ENCODE measurements around the gene RALGAPA2. TPM values are rescaled to one million over a fixed set of nuclear protein-coding genes. Genes with fewer than 3 reads are reported as not detected.

RALGAPA2 gene
- total and polyA plus RNA-seq, 2 of the 13 experiments (the other 11 are each of a cell fraction or from before 2014, with no cell fraction given) = 13.8 to 17.7 TPM

DNA sequence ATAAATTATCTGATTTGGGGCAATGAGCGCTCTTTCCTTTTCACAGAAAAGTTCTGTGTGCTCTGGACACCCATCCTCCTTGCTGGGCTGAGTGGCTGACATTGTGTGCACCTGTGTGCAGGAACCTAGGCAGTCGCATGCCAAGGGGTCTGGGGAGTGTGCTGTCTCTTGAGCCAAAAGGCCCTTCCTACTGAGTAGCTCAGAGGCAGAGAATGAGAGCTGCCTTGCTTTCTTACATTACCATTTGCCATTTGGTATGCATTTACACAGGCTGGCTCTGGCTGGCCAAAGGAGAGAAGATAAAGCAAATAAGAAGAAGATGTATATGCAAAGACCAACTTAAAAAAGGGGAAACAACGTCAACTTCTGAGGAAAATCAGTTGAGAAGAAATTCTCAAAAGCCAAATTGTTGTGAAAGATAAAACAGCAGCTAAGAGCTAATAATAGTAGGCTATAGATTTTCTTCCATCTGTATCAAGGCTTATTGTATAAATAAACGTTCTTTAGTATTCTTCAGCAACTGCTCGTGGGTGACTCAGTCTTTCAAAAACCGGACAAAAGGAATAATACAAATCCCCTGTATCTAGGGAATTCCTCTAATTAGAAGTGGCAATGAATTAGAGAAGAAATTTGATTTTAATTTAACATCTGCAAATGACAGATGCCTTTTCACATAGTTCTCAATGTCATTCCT lies 222.6 kb downstream of the RALGAPA2 start (continued):
- TF ChIP-seq, protein P1, sequence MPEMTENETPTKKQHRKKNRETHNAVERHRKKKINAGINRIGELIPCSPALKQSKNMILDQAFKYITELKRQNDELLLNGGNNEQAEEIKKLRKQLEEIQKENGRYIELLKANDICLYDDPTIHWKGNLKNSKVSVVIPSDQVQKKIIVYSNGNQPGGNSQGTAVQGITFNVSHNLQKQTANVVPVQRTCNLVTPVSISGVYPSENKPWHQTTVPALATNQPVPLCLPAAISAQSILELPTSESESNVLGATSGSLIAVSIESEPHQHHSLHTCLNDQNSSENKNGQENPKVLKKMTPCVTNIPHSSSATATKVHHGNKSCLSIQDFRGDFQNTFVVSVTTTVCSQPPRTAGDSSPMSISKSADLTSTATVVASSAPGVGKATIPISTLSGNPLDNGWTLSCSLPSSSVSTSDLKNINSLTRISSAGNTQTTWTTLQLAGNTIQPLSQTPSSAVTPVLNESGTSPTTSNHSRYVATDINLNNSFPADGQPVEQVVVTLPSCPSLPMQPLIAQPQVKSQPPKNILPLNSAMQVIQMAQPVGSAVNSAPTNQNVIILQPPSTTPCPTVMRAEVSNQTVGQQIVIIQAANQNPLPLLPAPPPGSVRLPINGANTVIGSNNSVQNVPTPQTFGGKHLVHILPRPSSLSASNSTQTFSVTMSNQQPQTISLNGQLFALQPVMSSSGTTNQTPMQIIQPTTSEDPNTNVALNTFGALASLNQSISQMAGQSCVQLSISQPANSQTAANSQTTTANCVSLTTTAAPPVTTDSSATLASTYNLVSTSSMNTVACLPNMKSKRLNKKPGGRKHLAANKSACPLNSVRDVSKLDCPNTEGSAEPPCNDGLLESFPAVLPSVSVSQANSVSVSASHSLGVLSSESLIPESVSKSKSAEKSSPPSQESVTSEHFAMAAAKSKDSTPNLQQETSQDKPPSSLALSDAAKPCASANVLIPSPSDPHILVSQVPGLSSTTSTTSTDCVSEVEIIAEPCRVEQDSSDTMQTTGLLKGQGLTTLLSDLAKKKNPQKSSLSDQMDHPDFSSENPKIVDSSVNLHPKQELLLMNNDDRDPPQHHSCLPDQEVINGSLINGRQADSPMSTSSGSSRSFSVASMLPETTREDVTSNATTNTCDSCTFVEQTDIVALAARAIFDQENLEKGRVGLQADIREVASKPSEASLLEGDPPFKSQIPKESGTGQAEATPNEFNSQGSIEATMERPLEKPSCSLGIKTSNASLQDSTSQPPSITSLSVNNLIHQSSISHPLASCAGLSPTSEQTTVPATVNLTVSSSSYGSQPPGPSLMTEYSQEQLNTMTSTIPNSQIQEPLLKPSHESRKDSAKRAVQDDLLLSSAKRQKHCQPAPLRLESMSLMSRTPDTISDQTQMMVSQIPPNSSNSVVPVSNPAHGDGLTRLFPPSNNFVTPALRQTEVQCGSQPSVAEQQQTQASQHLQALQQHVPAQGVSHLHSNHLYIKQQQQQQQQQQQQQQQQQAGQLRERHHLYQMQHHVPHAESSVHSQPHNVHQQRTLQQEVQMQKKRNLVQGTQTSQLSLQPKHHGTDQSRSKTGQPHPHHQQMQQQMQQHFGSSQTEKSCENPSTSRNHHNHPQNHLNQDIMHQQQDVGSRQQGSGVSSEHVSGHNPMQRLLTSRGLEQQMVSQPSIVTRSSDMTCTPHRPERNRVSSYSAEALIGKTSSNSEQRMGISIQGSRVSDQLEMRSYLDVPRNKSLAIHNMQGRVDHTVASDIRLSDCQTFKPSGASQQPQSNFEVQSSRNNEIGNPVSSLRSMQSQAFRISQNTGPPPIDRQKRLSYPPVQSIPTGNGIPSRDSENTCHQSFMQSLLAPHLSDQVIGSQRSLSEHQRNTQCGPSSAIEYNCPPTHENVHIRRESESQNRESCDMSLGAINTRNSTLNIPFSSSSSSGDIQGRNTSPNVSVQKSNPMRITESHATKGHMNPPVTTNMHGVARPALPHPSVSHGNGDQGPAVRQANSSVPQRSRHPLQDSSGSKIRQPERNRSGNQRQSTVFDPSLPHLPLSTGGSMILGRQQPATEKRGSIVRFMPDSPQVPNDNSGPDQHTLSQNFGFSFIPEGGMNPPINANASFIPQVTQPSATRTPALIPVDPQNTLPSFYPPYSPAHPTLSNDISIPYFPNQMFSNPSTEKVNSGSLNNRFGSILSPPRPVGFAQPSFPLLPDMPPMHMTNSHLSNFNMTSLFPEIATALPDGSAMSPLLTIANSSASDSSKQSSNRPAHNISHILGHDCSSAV (CRISPR knock-in tag; IDR thresholded peaks at IDR 0.05; ENCODE audit: borderline replicate concordance) = no peak
- no peak for TF ChIP-seq ZNF253 (CRISPR knock-in tag; IDR thresholded peaks at IDR 0.05; ENCODE audit: borderline replicate concordance)

DNA sequence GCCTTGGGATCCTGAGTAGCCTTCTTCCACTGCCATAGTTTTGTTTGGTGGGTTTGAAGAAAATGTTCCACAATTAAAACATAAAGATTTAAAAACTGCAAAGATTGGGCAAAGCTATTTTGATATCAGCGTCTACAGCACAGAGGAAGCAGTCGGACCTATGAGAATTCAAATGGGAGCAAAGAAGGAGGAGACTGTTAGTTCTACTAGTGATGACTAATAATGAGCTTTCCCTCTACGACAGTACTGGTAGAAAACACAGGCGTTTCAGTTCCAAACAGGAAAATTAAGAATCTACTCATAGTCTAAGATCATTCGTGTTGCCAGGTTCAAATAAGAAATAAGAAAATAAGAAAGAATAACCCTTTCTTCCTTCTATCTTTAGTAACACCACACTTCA lies 223.4 kb downstream of the RALGAPA2 start:
- ChIA-PET CTCF (ENCODE audit: low intra/inter-chr PET ratio, low total read pairs) (no interaction called here), POLR2A (no interaction called here)
- FAIRE-seq = no peak
- no peaks in the 10 kb centered on the region for H3K79me2 ChIP-seq (ENCODE audit: insufficient read depth, low read length)
- no peak overlapping the region for H3K27ac ChIP-seq (ENCODE audit: extremely low read length, insufficient read depth, low read length)
- intact Hi-C loops (cut with micrococcal nuclease; ENCODE audit: unreplicated experiment) = no loop called here
- no peak overlapping the region for H3K4me2 ChIP-seq (ENCODE audit: low read depth, low read length)
- DNase-seq (ENCODE audit: low spot score) = no peak
- H3K9ac ChIP-seq (ENCODE audit: insufficient read depth, low read depth, low read length) = no peak overlapping the region
- no TSS peak for BruUV-seq (replicated peaks)
- no peaks in the 10 kb centered on the region for H3K27me3 ChIP-seq (ENCODE audit: control insufficient read depth in 1 of 2, insufficient read depth in 2 of 2, low read length in 2 of 2)
- H4K20me1 ChIP-seq (ENCODE audit: insufficient read depth, low read length) = no peaks in the 10 kb centered on the region
- H2AFZ ChIP-seq (ENCODE audit: low read length) = no peak overlapping the region
- H3K36me3 ChIP-seq (replicated peaks in 1 of 2; ENCODE audit: control insufficient read depth in 1 of 2, insufficient read depth in 2 of 2, low read length in 2 of 2) = peaks cover 3 to 4% of the 10 kb centered on the region in 2 experiments; a peak in 4 of 5 replicates
- no peaks in the 10 kb centered on the region for H3K9me3 ChIP-seq (ENCODE audit: low read length)
- ATAC-seq = no peak
- in situ Hi-C loops (cut with HindIII; ENCODE audit: extremely low pct_ligation_motif_present, low pct_unique_long_range_greater_than_20kb) = no loop called here
- no peak overlapping the region for H3K4me3 ChIP-seq (replicated peaks in 1 of 3; ENCODE audit: insufficient read depth in 1 of 3, low read depth in 2 of 3, low read length in 3 of 3)
- WGBS (ENCODE audit: low lambda C conversion rate) = 97% methylated on average over 5 of the region's 5 CpGs
- H3K4me1 ChIP-seq (ENCODE audit: insufficient read depth, low read length) = peaks cover 11% of the 10 kb centered on the region
- TF ChIP-seq GTF3A (CRISPR knock-in tag; conservative IDR thresholded peaks at IDR 0.05) = no peak
- TF ChIP-seq, protein P2, sequence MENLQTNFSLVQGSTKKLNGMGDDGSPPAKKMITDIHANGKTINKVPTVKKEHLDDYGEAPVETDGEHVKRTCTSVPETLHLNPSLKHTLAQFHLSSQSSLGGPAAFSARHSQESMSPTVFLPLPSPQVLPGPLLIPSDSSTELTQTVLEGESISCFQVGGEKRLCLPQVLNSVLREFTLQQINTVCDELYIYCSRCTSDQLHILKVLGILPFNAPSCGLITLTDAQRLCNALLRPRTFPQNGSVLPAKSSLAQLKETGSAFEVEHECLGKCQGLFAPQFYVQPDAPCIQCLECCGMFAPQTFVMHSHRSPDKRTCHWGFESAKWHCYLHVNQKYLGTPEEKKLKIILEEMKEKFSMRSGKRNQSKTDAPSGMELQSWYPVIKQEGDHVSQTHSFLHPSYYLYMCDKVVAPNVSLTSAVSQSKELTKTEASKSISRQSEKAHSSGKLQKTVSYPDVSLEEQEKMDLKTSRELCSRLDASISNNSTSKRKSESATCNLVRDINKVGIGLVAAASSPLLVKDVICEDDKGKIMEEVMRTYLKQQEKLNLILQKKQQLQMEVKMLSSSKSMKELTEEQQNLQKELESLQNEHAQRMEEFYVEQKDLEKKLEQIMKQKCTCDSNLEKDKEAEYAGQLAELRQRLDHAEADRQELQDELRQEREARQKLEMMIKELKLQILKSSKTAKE (CRISPR knock-in tag; IDR thresholded peaks at IDR 0.05; ENCODE audit: borderline replicate concordance) = no peak
- no peak for TF ChIP-seq FOXK1 (CRISPR knock-in tag; IDR thresholded peaks at IDR 0.05; ENCODE audit: borderline replicate concordance, low read depth)
- no peak for TF ChIP-seq MYC (CRISPR knock-in tag; IDR thresholded peaks at IDR 0.05; ENCODE audit: borderline replicate concordance)
- no peak for TF ChIP-seq MYNN (CRISPR knock-in tag; IDR thresholded peaks at IDR 0.05; ENCODE audit: low read depth)
- no peak for TF ChIP-seq ZNF331 (CRISPR knock-in tag; IDR thresholded peaks at IDR 0.05)
- no peak for TF ChIP-seq ESRRA (CRISPR knock-in tag; IDR thresholded peaks at IDR 0.05; ENCODE audit: low read depth)
- TF ChIP-seq, protein P3, sequence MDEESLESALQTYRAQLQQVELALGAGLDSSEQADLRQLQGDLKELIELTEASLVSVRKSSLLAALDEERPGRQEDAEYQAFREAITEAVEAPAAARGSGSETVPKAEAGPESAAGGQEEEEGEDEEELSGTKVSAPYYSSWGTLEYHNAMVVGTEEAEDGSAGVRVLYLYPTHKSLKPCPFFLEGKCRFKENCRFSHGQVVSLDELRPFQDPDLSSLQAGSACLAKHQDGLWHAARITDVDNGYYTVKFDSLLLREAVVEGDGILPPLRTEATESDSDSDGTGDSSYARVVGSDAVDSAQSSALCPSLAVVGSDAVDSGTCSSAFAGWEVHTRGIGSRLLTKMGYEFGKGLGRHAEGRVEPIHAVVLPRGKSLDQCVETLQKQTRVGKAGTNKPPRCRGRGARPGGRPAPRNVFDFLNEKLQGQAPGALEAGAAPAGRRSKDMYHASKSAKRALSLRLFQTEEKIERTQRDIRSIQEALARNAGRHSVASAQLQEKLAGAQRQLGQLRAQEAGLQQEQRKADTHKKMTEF (CRISPR knock-in tag; IDR thresholded peaks at IDR 0.05) = no peak
- TF ChIP-seq ZMYM2 (CRISPR knock-in tag; IDR thresholded peaks at IDR 0.05) = no peak

All from HepG2 (cell line).